ENCODE data around the gene GTF2I. TPM values are rescaled to one million over a fixed set of nuclear protein-coding genes. Genes with fewer than 3 reads are reported as not detected.
"Not testable (repeated sequence)": the region's sequence is repeated elsewhere in the genome, so short reads cannot be mapped to it uniquely, and the experiment has no call there.

The GTF2I gene
- total RNA-seq, 1 donor from 2014 or later = 607 TPM

- not testable (repeated sequence) for H3K9me3 Mint-ChIP-seq (ENCODE audit: low read depth); DNase-seq (ENCODE audit: low spot score, unreplicated experiment); H3K36me3 Mint-ChIP-seq (ENCODE audit: insufficient read depth); H3K4me1 Mint-ChIP-seq (ENCODE audit: low read depth); H3K4me3 Mint-ChIP-seq (ENCODE audit: low read depth); H3K27me3 Mint-ChIP-seq; H3K27ac Mint-ChIP-seq
These were observed 107.8 kb downstream of the GTF2I start for GRCh38 chr7:74765205-74765918.

- H3K27ac Mint-ChIP-seq; H3K9me3 Mint-ChIP-seq (ENCODE audit: low read depth); H3K4me3 Mint-ChIP-seq (ENCODE audit: low read depth); DNase-seq (ENCODE audit: low spot score, unreplicated experiment); H3K4me1 Mint-ChIP-seq (ENCODE audit: low read depth); H3K36me3 Mint-ChIP-seq (ENCODE audit: insufficient read depth); H3K27me3 Mint-ChIP-seq: not testable (repeated sequence)
These were observed 109.0 kb downstream of the GTF2I start for GRCh38 chr7:74766509-74766908.

- not testable (repeated sequence) for DNase-seq (ENCODE audit: low spot score, unreplicated experiment); H3K4me3 Mint-ChIP-seq (ENCODE audit: low read depth); H3K4me1 Mint-ChIP-seq (ENCODE audit: low read depth); H3K27me3 Mint-ChIP-seq; H3K36me3 Mint-ChIP-seq (ENCODE audit: insufficient read depth); H3K9me3 Mint-ChIP-seq (ENCODE audit: low read depth); H3K27ac Mint-ChIP-seq
These were observed 109.5 kb downstream of the GTF2I start for GRCh38 chr7:74766991-74767390.

- not testable (repeated sequence) for H3K27ac Mint-ChIP-seq; H3K36me3 Mint-ChIP-seq (ENCODE audit: insufficient read depth); H3K4me3 Mint-ChIP-seq (ENCODE audit: low read depth); H3K27me3 Mint-ChIP-seq; H3K4me1 Mint-ChIP-seq (ENCODE audit: low read depth); H3K9me3 Mint-ChIP-seq (ENCODE audit: low read depth); DNase-seq (ENCODE audit: low spot score, unreplicated experiment)
These were observed 112.5 kb downstream of the GTF2I start for GRCh38 chr7:74770062-74770461.

DNA sequence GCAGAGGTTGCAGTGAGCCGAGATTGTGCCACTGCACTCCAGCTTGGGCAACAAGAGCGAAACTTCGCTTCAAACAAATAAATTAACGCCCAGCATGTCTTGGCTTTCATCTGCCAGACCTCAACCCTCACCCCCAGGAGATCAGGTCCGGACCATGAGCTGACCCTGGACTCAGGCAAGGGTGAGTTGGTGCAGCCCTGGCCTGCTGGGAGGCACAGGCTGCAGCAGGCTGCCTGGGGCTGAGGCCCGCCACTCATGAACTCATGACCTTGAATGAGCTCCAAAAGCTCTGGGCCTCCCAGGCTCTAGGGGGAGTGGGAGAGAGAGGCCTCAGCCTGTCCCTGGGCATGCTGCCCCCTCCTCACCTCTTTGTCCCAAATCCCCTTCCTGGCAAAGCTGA is 114.6 kb downstream of the GTF2I start:
- not testable (repeated sequence) for H3K36me3 Mint-ChIP-seq (ENCODE audit: insufficient read depth); H3K27ac Mint-ChIP-seq; H3K4me1 Mint-ChIP-seq (ENCODE audit: low read depth); DNase-seq (ENCODE audit: low spot score, unreplicated experiment); H3K4me3 Mint-ChIP-seq (ENCODE audit: low read depth); H3K9me3 Mint-ChIP-seq (ENCODE audit: low read depth); H3K27me3 Mint-ChIP-seq

DNA sequence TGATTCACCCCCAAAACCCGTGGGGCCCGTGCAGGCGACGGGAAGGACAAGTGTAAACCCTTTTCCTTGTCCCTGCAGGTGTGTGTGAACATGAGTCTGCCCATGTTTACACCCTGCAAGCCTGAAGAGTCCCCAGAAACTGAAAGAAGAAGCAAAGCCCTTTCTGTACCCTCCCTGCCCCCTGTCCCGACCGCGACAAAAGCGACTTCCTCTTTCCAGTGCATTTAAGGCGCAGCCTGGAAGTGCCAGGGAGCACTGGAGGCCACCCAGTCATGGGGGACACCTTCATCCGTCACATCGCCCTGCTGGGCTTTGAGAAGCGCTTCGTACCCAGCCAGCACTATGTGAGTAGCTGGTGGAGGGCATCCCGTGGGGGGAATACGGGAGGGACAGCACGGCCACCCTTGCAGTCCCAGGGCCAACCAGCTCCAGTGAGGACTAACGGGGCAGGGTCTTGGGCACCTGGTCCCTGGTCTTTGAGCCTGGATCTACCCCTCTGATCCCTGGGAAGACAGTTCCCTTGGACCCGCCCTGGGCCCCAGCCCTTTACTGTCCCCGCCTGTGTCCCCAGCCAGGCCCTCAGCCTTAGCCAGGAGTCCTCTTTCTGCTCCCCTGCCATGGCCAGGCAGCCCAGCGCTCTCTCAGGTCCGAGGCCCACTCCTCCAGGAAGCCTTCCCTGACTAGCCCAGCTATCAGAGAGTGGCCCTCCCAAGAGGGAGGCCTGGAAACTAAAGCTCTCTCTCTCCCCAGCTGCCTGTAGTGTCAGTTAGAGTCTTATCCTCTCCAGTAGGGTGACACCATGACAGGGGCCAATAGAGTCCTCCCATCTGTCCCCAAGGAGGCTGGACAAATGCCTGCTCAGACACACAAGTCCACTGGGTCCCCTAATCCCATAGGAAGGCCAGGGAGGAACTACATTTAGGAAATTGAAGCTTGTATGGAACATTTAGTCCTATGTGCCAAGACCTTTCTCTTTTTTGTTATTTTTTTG is 116.5 kb downstream of the GTF2I start, which contains the start of gene NCF1:
NCF1 (plus strand) TSS at position 252 of the 991 bp plus-strand sequence; CDS start at position 273, 21 bp downstream.
- not testable (repeated sequence) for H3K9me3 Mint-ChIP-seq (ENCODE audit: low read depth); H3K27ac Mint-ChIP-seq; H3K36me3 Mint-ChIP-seq (ENCODE audit: insufficient read depth); H3K27me3 Mint-ChIP-seq; H3K4me3 Mint-ChIP-seq (ENCODE audit: low read depth); H3K4me1 Mint-ChIP-seq (ENCODE audit: low read depth); DNase-seq (ENCODE audit: low spot score, unreplicated experiment)

DNA sequence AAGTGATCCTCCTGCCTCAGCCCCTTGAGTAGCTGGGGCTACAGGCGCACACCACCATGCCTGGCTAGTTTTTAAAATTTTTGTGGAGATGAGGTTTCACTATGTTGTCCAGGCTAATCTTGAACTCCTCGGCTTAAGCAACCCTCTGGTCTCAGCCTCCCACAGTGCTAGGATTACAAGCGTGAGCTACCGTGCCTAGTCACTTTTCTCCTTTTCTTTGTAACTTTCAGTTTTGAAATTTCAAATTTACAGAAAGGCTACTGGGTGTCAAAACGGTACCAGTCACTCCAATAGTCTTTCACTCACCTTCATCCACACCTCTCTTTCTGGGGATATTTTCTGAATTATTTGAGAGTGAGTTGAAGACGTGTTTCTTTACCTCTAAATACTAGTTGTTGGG is 117.6 kb downstream of the GTF2I start:
- not testable (repeated sequence) for H3K27me3 Mint-ChIP-seq; H3K4me3 Mint-ChIP-seq (ENCODE audit: low read depth); DNase-seq (ENCODE audit: low spot score, unreplicated experiment); H3K27ac Mint-ChIP-seq; H3K4me1 Mint-ChIP-seq (ENCODE audit: low read depth); H3K36me3 Mint-ChIP-seq (ENCODE audit: insufficient read depth); H3K9me3 Mint-ChIP-seq (ENCODE audit: low read depth)

DNA sequence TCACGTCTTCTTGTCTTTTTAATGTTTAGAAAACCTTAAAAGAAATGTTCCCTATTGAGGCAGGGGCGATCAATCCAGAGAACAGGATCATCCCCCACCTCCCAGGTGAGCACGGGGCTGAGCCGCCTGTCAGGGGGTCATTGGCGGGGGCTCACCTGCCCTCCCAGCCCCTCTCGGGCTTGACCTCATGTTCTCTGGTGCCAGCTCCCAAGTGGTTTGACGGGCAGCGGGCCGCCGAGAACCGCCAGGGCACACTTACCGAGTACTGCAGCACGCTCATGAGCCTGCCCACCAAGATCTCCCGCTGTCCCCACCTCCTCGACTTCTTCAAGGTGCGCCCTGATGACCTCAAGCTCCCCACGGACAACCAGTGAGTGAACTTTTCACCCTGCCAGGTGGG is 121.5 kb downstream of the GTF2I start:
- H3K4me3 Mint-ChIP-seq (ENCODE audit: low read depth); DNase-seq (ENCODE audit: low spot score, unreplicated experiment); H3K27ac Mint-ChIP-seq; H3K9me3 Mint-ChIP-seq (ENCODE audit: low read depth); H3K36me3 Mint-ChIP-seq (ENCODE audit: insufficient read depth); H3K27me3 Mint-ChIP-seq; H3K4me1 Mint-ChIP-seq (ENCODE audit: low read depth): not testable (repeated sequence)

DNA sequence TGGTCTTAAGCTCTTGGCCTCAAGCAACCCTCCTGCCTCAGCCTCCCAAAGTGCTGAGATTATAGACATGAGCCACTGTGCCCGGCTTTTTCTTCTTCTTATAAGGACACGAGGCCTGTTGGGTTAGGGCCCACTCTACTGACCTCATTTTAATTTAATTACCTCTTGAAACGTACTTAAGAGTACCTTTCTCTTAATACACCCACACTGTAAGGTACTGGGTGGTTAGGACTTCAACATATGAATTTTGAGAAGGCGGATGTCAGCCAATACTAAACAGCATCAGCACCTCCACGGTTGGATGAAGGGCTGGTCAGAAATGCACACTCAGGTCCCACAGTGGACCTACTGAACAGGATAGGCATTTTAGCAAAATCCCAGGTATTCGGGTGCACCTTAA is 124.2 kb downstream of the GTF2I start:
- DNase-seq (ENCODE audit: low spot score, unreplicated experiment); H3K36me3 Mint-ChIP-seq (ENCODE audit: insufficient read depth); H3K4me1 Mint-ChIP-seq (ENCODE audit: low read depth); H3K9me3 Mint-ChIP-seq (ENCODE audit: low read depth); H3K4me3 Mint-ChIP-seq (ENCODE audit: low read depth); H3K27me3 Mint-ChIP-seq; H3K27ac Mint-ChIP-seq: not testable (repeated sequence)

DNA sequence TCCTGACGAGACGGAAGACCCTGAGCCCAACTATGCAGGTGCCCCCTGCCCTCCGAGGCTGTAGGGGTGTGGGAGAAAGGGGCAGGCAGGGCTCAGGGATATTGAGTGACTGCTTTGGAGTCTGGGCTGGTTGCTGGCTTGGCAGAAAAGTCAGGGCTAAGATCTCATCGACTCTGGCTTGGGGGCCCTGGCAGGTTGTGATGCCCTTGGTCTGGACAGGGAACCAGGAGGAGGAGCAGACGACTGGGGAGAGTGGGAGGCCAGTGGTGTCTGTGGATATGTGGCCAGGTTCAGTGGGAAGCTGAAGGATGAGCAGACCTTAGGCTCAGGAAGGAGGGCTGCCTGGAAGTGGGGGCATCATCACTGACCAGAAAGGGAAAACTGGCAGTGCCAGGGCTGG is 126.1 kb downstream of the GTF2I start:
- not testable (repeated sequence) for H3K4me1 Mint-ChIP-seq (ENCODE audit: low read depth); DNase-seq (ENCODE audit: low spot score, unreplicated experiment); H3K36me3 Mint-ChIP-seq (ENCODE audit: insufficient read depth); H3K27me3 Mint-ChIP-seq; H3K9me3 Mint-ChIP-seq (ENCODE audit: low read depth); H3K27ac Mint-ChIP-seq; H3K4me3 Mint-ChIP-seq (ENCODE audit: low read depth)

- H3K9me3 Mint-ChIP-seq (ENCODE audit: low read depth); H3K4me3 Mint-ChIP-seq (ENCODE audit: low read depth); H3K27me3 Mint-ChIP-seq; H3K4me1 Mint-ChIP-seq (ENCODE audit: low read depth); H3K36me3 Mint-ChIP-seq (ENCODE audit: insufficient read depth); H3K27ac Mint-ChIP-seq: not testable (repeated sequence)
- peak; percentile 94 for DNase-seq (ENCODE audit: low spot score, unreplicated experiment)
These were observed 131.0 kb downstream of the GTF2I start for GRCh38 chr7:74788369-74789150.

- not testable (repeated sequence) for H3K4me3 Mint-ChIP-seq (ENCODE audit: low read depth); H3K27me3 Mint-ChIP-seq; DNase-seq (ENCODE audit: low spot score, unreplicated experiment); H3K4me1 Mint-ChIP-seq (ENCODE audit: low read depth); H3K9me3 Mint-ChIP-seq (ENCODE audit: low read depth); H3K27ac Mint-ChIP-seq; H3K36me3 Mint-ChIP-seq (ENCODE audit: insufficient read depth)
These were observed 131.8 kb downstream of the GTF2I start for GRCh38 chr7:74789200-74789736.
